Activated CD4-positive, alpha-beta T cell treated with anti-CD3 and anti-CD28 coated beads, Interleukin-2, amount 10 ng/mL, durations not matched to agents 24 days and 14 days (primary cell): ENCODE results near the gene MED27. TPM values are rescaled to one million over a fixed set of nuclear protein-coding genes. Genes with fewer than 3 reads are reported as not detected.

Source experiments
- DNase-seq: peaks from one replicate; pipeline ENCODE4 v3.0.0; 2022
- H3K27ac Mint-ChIP-seq: one replicate; pipeline ENCODE4 v1.8.0; 2022; ENCODE audit warnings: mild to moderate bottlenecking, mixed read lengths
- H3K27me3 Mint-ChIP-seq: one replicate; pipeline ENCODE4 v1.8.0; 2022; ENCODE audit warnings: mixed read lengths
- H3K36me3 Mint-ChIP-seq: one replicate; pipeline ENCODE4 v1.8.0; 2022; ENCODE audit warnings: low read depth, mild to moderate bottlenecking, mixed read lengths
- H3K4me1 Mint-ChIP-seq: one replicate; pipeline ENCODE4 v1.8.0; 2021; ENCODE audit warnings: mixed read lengths
- H3K4me3 Mint-ChIP-seq: one replicate; pipeline ENCODE4 v1.8.0; 2022; ENCODE audit warnings: mild to moderate bottlenecking, moderate library complexity, mixed read lengths
- H3K9me3 Mint-ChIP-seq: one replicate; pipeline ENCODE4 v1.8.0; 2021; ENCODE audit warnings: mixed read lengths
- intact Hi-C: fragments of 100-400 bp; cut with micrococcal nuclease; formaldehyde crosslinking; loops from one replicate; pipeline ENCODE4 v1.15.1; 2023
- total RNA-seq: library from RNA; stranded (reverse); gene quantifications from 2 replicates; pipeline ENCODE4 v1.2.3, GENCODE V29; 2022

The MED27 gene
- total RNA-seq, 1 donor from 2014 or later, result 41.8 TPM

DNA sequence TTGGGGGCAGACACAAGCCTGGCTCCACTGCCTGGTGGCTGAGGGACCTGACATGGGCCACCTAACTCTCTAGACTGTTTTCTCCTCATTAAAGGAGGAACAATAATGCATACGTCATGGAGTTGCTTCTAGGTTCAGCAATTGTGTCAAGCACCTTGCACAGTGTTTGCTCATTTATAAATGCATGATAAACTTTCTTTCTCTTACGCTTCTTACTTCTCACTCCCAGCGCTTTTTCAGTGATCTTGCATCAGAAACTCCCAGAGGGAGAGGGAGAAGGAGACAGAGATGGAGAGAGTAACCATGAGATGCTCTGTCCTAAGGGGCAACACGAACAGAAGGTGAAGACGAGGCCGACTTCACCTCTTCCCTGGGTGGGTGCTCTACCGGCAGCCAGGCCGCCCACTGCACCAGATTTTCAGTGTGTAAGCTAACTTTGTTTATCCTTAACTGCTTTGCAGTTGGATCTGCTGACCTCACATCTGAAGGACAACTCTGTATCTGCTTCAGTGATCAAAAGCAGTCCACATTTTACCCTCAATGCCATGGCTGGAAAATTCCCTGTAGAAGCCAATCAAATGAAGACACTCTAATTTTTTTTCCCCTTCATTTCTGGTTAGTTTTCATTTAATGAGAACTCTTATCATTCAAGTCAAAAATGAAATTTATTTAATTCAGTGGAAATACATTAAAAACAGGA, 35.3 kb downstream of the MED27 start:
- H3K9me3 Mint-ChIP-seq, result no peaks in the 10 kb centered on the region
- H3K4me1 Mint-ChIP-seq, result no peaks in the 10 kb centered on the region
- H3K4me3 Mint-ChIP-seq, result no peak overlapping the region
- no peak overlapping the region for H3K27ac Mint-ChIP-seq
- no peak for DNase-seq
- intact Hi-C loops, result no loop called here
- H3K27me3 Mint-ChIP-seq, result no peaks in the 10 kb centered on the region
- no peaks in the 10 kb centered on the region for H3K36me3 Mint-ChIP-seq

DNA sequence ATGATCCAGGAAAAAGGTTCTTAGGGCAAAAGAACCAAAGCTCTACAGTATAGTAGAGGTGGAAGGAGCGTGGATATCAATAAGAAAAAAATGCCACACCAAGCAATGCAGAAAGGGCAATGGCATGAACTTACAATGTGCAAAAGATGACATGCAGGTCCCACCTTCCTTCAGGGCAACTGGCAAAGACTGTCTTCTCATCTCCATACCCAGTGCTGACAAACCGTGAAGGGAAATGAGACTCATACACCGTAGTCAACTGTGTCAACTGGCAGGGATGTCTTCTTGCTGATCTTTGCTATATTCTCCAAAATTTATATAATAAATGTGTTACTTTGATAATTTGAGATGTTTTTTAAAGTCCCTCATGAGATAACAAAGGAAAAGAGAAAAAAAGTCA, 36.0 kb downstream of the MED27 start:
- Mint-ChIP-seq H3K36me3 (no peaks in the 10 kb centered on the region), H3K27ac (no peak overlapping the region), H3K9me3 (no peaks in the 10 kb centered on the region), H3K27me3 (no peaks in the 10 kb centered on the region), H3K4me1 (no peaks in the 10 kb centered on the region), H3K4me3 (no peak overlapping the region)
- intact Hi-C loops, result no loop called here
- no peak for DNase-seq

DNA sequence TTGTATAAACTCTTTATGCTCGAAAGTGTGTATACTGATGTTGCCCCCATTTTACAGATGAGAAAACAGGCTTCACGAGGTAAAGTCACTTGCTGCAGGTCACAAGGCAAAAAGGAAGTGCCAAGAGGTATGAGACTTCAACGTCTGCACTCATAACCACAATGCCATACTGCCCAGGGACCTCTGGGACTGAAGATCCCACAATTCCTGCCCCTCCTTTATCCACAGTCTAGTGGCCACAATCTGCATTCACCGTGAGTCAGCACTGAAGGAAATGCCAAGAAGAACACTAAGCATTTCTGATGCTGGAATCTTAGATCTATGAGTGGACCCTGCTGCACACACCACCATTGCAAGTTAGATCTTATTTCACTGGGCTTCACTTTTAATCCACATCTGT, 37.3 kb downstream of the MED27 start:
- H3K36me3 Mint-ChIP-seq, result no peaks in the 10 kb centered on the region
- no peaks in the 10 kb centered on the region for H3K9me3 Mint-ChIP-seq
- no peaks in the 10 kb centered on the region for H3K27me3 Mint-ChIP-seq
- intact Hi-C loops, result no loop called here
- no peaks in the 10 kb centered on the region for H3K4me1 Mint-ChIP-seq
- no peak overlapping the region for H3K4me3 Mint-ChIP-seq
- H3K27ac Mint-ChIP-seq, result no peak overlapping the region
- DNase-seq, result no peak

DNA sequence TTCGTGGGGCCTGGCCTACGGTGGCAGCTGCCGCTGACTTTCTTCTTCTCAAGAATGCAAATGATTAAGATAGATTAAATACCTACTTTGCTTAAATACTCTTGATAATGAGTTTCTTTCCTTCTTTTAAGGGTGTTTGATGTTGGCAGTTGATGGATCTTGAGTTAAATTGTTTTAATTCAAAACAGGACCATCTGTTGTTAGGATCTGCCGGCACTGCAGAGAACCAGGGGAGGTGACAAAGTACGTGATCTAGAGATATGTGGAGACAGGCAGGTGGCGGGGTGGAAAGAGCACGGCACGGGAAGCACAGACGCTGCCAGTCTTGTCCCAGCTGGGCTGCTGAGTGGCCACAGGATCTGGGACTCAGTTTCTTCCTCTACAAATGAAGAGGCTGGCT, 37.9 kb downstream of the MED27 start:
- H3K36me3 Mint-ChIP-seq, result no peaks in the 10 kb centered on the region
- no peak for DNase-seq
- no peaks in the 10 kb centered on the region for H3K9me3 Mint-ChIP-seq
- no peak overlapping the region for H3K27ac Mint-ChIP-seq
- peaks cover under 1% of the 10 kb centered on the region for H3K4me1 Mint-ChIP-seq
- intact Hi-C loops, result no loop called here
- no peaks in the 10 kb centered on the region for H3K27me3 Mint-ChIP-seq
- H3K4me3 Mint-ChIP-seq, result no peak overlapping the region

DNA sequence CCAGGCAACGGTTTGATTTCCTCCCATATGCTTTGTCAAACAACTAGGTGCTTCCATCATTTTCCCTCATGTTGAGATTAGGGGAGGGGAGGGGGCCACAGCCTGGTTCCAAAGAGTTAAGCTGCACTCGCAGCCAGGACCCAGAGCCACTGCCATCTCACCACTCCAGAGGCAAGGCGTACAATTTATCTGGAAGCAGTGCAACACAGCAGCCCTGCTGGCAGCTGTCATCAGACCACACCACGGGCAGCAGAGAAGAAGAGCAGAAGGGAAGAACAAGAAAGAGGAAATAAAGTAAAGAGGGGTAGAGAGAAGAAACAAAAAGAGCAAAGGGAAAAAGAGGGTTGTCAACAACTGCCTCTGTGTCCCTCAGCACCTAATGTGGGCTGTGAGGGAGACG, 38.9 kb downstream of the MED27 start:
- no peaks in the 10 kb centered on the region for H3K36me3 Mint-ChIP-seq
- no peak overlapping the region for H3K27ac Mint-ChIP-seq
- H3K9me3 Mint-ChIP-seq, result no peaks in the 10 kb centered on the region
- no peak for DNase-seq
- H3K27me3 Mint-ChIP-seq, result no peaks in the 10 kb centered on the region
- H3K4me1 Mint-ChIP-seq, result peaks cover 3% of the 10 kb centered on the region
- intact Hi-C loops, result no loop called here
- no peak overlapping the region for H3K4me3 Mint-ChIP-seq

DNA sequence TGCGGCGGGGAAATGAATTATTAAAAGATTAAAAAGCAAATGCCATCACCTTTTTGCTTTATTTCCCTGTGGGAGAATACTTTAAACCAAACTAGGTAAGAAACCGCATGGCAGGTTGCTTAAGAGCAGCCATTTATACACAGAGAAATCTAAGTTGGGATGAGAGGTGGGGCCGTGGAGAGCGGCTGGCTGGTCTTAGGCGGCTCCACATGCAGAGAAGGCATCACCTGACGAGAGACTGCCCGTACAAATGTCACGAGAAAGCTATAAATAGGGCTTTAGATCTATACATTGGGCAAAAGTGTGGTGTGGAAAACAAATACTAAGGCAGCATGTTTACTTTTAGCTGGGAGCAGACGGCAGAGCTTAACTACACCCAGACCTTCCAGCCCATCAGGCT, 39.4 kb downstream of the MED27 start:
- Mint-ChIP-seq H3K4me1 (peaks cover 4% of the 10 kb centered on the region), H3K27me3 (no peaks in the 10 kb centered on the region), H3K36me3 (no peaks in the 10 kb centered on the region), H3K9me3 (no peaks in the 10 kb centered on the region), H3K27ac (no peak overlapping the region), H3K4me3 (no peak overlapping the region)
- intact Hi-C loops, result no loop called here
- no peak for DNase-seq

DNA sequence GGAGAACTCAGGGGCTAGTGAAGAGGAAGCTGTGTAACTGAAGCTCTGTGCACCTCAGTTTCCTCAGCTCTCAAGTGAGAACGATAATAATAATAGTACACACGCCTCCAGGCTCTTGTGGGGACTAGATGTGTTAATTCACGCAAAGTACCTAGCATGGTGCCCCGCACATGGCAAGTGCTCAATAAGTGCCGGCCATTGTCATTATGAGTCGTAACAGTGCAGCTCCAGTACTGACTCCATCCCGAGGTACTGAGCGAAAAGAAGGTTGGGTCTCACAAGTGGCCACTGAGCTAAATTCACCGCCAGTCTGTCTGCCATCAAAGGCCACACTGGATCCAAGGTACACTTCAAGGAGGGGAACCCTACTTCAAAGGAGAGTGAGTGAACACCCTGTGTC, 40.4 kb downstream of the MED27 start:
- Mint-ChIP-seq H3K36me3 (no peaks in the 10 kb centered on the region), H3K4me3 (no peak overlapping the region), H3K27me3 (no peaks in the 10 kb centered on the region), H3K4me1 (peaks cover 7% of the 10 kb centered on the region), H3K27ac (no peak overlapping the region), H3K9me3 (no peaks in the 10 kb centered on the region)
- DNase-seq, result no peak
- intact Hi-C loops, result no loop called here

DNA sequence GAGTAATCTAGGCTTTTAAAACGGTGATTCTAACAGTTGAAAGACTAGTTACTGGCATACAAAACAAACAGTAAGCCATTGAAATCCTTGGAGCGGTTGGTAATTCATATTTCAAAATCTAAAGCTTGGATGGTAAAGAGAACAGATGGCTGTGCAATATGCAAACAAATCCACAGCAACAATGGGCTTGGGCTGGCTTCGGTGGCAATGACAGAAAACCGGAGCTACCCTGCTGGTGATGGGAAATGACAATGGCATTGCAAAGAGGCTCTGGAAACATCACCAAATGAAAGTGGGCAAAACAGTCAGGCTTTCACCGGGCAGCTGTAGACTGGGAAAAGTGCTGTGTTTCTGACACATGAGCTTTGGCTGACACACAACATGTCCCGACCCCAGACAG, 42.2 kb downstream of the MED27 start:
- H3K27ac Mint-ChIP-seq, result no peak overlapping the region
- H3K27me3 Mint-ChIP-seq, result no peaks in the 10 kb centered on the region
- no peaks in the 10 kb centered on the region for H3K36me3 Mint-ChIP-seq
- intact Hi-C loops, result no loop called here
- H3K4me3 Mint-ChIP-seq, result no peak overlapping the region
- DNase-seq, result no peak
- H3K9me3 Mint-ChIP-seq, result no peaks in the 10 kb centered on the region
- peaks cover 14% of the 10 kb centered on the region for H3K4me1 Mint-ChIP-seq

DNA sequence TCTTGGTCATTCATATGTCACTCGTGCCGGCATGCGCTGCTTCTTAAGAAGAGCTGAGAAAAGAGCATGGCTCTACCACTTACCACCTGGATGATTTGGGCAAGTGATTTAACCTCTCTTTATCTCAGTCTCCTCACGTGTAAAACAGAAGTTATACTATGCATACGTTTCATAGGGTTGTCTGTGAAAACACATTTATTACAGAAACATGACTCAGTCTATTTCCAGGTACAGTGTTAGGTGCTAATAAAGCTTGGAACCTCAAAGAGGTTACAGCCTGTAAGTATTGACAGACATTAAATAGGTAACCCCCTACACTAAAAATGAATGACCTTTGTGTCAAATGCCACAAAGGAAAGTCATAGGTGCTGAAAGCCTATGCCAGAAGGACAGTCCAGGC, 43.1 kb downstream of the MED27 start:
- intact Hi-C loops, result no loop called here
- DNase-seq, result no peak
- Mint-ChIP-seq H3K27me3 (no peaks in the 10 kb centered on the region), H3K36me3 (no peaks in the 10 kb centered on the region), H3K27ac (no peak overlapping the region), H3K9me3 (no peaks in the 10 kb centered on the region), H3K4me3 (no peak overlapping the region), H3K4me1 (peaks cover 19% of the 10 kb centered on the region)

DNA sequence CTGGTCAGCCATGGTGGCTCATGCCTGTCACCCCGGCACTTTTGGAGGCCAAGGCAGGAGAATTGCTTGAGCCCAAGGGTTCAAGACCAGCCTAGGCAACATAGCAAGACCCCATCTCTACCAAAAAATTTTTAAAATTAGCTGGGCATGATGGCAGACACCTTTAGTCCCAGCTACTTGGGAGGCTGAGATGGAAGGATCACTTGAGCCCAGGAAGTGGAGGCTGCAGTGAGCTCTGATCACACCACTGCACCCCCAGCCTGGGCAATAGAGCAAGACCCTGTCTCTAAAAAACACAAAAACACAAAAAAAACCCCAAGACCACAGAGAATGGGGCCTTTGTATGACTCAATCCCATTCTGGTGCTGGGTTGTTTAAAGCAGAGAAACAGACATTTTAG, 44.0 kb downstream of the MED27 start:
- no peak for DNase-seq
- Mint-ChIP-seq H3K4me1 (peaks cover 24% of the 10 kb centered on the region), H3K36me3 (no peaks in the 10 kb centered on the region), H3K4me3 (no peak overlapping the region), H3K9me3 (no peaks in the 10 kb centered on the region), H3K27me3 (no peaks in the 10 kb centered on the region), H3K27ac (no peak overlapping the region)
- intact Hi-C loops, result no loop called here

DNA sequence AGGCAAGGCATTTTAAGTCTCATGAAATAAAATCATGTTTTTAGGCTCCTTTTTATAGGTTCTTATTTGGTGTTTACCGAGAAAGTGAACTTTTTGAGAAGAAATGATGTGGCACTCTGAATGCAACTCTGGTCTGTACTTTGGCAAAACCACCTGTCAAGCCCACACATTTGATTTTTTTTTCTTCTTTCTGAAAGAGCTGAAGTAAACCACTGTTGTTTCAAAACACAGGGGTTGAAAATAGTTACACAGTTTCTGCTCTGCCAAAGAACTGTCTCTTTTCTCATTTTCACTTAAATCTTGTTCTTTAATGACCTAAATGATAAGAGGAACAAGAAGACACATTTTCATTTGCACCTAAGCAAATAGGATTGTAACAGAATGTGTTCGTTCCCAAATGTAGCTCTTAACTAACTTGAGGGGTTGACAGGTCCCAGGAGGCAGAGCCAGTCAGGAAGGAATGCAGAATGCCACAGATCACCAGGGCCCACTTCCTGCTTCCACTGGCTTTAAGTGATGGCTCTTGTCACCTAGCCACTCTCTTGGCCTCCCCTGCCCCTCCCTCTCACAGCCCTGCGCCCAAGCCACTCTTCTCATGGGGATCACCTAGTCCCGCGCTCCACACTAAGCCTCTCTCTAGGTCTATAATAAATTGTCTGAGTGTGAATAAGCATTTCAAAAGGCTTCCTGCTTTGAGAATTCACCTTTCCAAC, 47.3 kb downstream of the MED27 start:
- H3K27ac Mint-ChIP-seq, result no peak overlapping the region
- peaks cover 1% of the 10 kb centered on the region for H3K36me3 Mint-ChIP-seq
- no peaks in the 10 kb centered on the region for H3K27me3 Mint-ChIP-seq
- H3K9me3 Mint-ChIP-seq, result no peaks in the 10 kb centered on the region
- no peak overlapping the region for H3K4me3 Mint-ChIP-seq
- intact Hi-C loops, result no loop called here
- no peak for DNase-seq
- H3K4me1 Mint-ChIP-seq, result peaks cover 32% of the 10 kb centered on the region

DNA sequence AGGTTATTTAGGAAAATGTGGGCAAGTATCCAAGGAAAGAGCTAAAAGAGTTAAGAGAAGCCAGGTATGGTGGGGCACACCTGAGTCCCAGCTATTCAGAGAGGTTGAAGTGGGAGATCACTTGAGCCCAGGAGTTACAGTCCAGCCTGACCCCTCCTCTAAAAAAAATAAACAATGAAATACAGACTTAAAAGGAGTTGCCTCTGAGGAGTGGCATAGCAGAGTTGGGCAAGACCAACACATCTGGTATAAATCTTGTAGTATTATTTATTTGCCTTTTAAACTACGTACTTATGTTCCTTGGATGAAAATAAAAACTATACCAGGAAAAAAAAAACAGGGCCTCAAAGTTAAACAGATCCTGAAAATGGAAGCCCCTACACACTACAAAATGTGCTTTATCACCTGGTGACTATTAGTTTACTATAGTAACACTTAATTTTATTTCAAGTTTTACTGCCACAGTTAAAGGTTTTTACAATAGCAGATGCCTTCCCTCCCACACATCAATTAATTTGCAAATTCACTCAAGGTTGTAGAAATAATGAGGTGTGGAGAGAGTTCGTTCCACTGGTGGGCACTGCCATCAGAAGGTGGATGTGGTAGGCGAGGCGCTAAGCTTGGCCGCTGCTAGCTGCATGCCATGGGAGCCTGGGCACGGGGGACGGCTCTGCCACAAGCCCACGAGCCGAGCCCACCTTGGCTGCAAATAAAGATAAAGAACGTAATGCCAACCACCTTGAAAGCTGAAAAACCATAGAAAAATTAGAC, 48.0 kb downstream of the MED27 start:
- Mint-ChIP-seq H3K4me1 (peaks cover 31% of the 10 kb centered on the region), H3K36me3 (peaks cover 3% of the 10 kb centered on the region), H3K27me3 (no peaks in the 10 kb centered on the region), H3K27ac (no peak overlapping the region), H3K9me3 (no peaks in the 10 kb centered on the region), H3K4me3 (no peak overlapping the region)
- intact Hi-C loops, result no loop called here
- no peak for DNase-seq

DNA sequence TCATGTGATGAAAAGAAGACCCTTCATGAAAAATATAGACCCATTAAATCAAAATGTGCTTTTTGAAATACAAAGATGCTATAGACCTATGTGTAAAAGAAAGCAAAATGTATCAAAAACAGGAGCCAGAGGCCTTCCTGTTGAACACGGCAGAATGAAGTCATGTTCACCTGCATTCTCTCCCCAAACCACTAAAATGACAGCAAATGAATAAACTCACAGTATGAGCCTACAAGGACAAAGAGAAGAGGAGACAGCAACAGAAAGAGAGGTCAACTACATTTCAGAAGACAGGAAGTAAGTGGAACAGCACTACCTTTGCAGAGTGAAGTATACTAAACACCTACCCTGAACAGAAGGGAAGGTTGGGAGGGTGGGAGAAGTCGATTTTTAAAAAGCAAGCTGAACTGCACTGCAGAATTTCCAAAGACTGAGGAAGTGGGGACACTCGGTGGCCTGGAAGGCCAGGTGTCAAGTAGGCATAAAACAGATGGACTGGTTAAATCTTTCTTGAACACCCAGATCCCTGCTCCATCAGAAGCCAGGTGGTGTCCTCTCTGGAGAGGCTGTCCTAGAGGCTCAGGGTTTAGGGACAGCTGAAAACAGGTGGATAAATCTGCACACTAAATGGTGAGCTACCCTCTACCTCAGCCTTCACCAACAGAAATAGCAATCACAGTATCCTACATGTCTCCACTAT, 48.9 kb downstream of the MED27 start:
- Mint-ChIP-seq H3K9me3 (no peaks in the 10 kb centered on the region), H3K27ac (no peak overlapping the region), H3K27me3 (no peaks in the 10 kb centered on the region), H3K4me1 (peaks cover 31% of the 10 kb centered on the region), H3K36me3 (peaks cover 4% of the 10 kb centered on the region), H3K4me3 (no peak overlapping the region)
- no peak for DNase-seq
- intact Hi-C loops, result no loop called here
